BLaER1 (cell line): ENCODE data around the gene IGSF3.
"Not testable (repeated sequence)": the region's sequence is repeated elsewhere in the genome, so short reads cannot be mapped to it uniquely, and the experiment has no call there.

ENCODE experiments used
- H3K27ac ChIP-seq: shearing (Covaris generic); formaldehyde crosslinking; 2 replicates; pipeline ENCODE4 v1.8.1; 2022
- H3K27me3 ChIP-seq: shearing (Covaris generic); formaldehyde crosslinking; 2 replicates; pipeline ENCODE4 v1.8.1; 2022
- H3K36me3 ChIP-seq: shearing (Covaris generic); formaldehyde crosslinking; 2 replicates; pipeline ENCODE4 v1.8.1; 2022
- H3K4me1 ChIP-seq: shearing (Covaris generic); formaldehyde crosslinking; 2 replicates; pipeline ENCODE4 v1.8.1; 2022
- H3K4me2 ChIP-seq: shearing (Covaris generic); formaldehyde crosslinking; 2 replicates; pipeline ENCODE4 v1.8.1; 2022
- H3K4me3 ChIP-seq: shearing (Covaris generic); formaldehyde crosslinking; 2 replicates; pipeline ENCODE4 v1.8.1; 2022
- H3K9ac ChIP-seq: shearing (Covaris generic); formaldehyde crosslinking; 2 replicates; pipeline ENCODE4 v1.8.1; 2022
- H3K9me3 ChIP-seq: shearing (Covaris generic); formaldehyde crosslinking; 2 replicates; pipeline ENCODE4 v1.8.1; 2022
- H4K20me1 ChIP-seq: shearing (Covaris generic); formaldehyde crosslinking; 2 replicates; pipeline ENCODE4 v1.8.1; 2022

The IGSF3 gene

DNA sequence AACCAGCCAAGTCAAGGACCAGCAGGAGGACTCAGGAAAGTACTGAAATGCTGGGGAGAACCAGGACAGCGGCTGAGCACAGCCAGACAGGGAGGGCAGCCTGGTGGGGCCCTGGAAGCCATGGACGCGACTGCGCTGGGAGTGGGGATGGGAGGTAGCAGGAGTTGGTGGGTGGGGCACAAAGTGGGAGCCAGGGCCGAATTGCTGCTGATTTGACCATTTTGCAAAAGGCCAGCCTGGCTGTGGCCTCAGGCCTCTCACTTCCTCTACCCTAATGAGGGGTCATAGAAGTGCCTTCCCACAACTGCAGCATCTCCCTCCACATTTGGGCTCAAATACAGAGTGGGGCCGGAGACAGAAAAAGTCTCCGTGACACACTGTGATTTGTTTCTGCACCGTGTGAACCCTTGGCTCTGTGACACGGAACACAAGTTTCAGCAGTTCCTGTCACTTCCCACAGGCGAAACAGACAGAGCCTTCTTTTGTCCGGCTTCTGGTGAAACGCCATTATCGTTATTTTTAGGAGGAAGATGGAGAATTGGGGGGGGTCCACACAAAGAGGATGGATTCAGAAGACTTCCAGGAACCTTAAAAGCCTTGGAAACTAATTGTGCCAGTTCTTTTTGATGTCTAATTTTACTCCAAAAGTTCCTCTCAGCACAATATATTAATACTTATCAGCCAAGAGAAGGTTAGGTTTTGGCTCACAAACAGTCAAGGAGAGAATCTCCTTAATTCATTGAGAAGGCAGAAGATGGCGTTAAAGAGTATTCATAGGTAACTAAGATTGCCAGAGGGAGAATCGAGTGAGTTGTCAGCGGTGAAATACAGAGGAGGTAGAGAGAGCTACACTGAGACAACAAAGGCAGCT, 21.5 kb downstream of the IGSF3 start:
- not testable (repeated sequence) for H4K20me1 ChIP-seq, H3K9me3 ChIP-seq, H3K27me3 ChIP-seq, H3K4me2 ChIP-seq, H3K27ac ChIP-seq, H3K4me3 ChIP-seq, H3K4me1 ChIP-seq, H3K9ac ChIP-seq
- H3K36me3 ChIP-seq: peaks cover 17% of the 10 kb centered on the region; the same call in 1 of the 2 replicates

DNA sequence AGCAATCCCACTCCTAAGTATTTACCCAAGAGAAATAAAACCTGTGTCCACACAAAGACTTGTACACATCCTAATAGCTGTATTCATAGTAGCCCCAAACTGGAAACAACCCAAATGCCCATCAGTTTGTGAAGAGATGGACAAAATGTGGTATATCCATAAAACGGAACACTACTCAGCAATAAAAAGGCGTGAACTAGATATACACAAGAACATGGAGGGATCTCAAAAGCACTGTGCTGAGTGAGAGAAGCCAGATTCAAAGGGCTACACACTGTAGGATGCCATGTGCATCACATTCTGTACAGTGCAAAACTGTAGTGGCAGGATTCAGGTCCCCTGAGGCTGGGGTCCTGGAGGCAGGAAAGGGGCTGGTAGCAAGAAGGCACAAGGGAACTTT, 22.5 kb downstream of the IGSF3 start:
- not testable (repeated sequence) for H3K9ac ChIP-seq, H3K27me3 ChIP-seq, H3K36me3 ChIP-seq, H3K27ac ChIP-seq, H3K4me3 ChIP-seq, H4K20me1 ChIP-seq, H3K4me1 ChIP-seq, H3K4me2 ChIP-seq, H3K9me3 ChIP-seq

DNA sequence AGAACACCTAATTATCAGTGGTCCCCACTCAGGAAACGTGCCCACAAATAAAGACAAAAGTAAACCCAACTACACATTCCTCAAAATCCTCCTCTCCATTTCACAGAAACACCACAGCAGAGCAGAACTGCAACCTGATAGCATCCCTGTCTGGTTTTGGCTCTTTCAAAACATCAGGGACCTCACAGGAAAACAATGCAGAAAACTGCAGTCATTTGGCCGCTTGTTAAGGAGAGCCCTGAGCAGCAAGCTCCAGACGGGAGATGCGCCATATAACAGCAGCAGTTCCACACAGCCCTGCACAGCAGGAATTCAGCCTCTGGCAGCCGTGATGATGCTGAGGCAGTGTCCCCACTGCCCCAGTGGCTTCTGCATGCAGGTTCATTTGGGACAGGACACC, 23.4 kb downstream of the IGSF3 start:
- not testable (repeated sequence) for H3K4me2 ChIP-seq, H4K20me1 ChIP-seq, H3K4me1 ChIP-seq, H3K27me3 ChIP-seq, H3K36me3 ChIP-seq, H3K9me3 ChIP-seq, H3K27ac ChIP-seq, H3K4me3 ChIP-seq, H3K9ac ChIP-seq

DNA sequence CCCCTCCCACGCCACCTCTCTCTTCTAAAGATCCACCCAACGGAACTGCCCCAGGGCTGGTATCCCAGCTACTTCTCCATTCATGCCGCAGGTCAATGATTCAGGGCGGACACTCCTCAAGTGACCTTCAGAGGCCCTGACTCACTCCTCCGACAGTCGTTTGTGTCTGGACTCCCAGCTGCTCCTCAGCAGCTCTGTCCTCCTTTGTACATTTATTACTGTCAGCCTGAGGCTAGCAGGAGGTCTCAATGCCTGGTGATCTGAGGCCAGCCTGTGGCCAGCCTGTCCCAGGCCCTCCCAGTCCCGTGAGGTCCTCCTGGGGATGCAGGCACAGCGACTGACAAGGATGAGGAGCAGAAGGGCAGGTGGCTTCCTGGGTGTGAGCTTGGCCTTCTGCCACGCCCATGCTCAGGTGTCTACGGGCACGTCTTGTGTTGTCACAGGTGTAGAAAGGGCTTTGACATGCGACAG, 24.2 kb downstream of the IGSF3 start:
- H3K27me3 ChIP-seq, H3K27ac ChIP-seq, H3K4me1 ChIP-seq, H3K9me3 ChIP-seq, H3K4me2 ChIP-seq, H3K9ac ChIP-seq, H3K4me3 ChIP-seq, H4K20me1 ChIP-seq: not testable (repeated sequence)
- peaks cover 13% of the 10 kb centered on the region; the same call in 1 of the 2 replicates for H3K36me3 ChIP-seq

DNA sequence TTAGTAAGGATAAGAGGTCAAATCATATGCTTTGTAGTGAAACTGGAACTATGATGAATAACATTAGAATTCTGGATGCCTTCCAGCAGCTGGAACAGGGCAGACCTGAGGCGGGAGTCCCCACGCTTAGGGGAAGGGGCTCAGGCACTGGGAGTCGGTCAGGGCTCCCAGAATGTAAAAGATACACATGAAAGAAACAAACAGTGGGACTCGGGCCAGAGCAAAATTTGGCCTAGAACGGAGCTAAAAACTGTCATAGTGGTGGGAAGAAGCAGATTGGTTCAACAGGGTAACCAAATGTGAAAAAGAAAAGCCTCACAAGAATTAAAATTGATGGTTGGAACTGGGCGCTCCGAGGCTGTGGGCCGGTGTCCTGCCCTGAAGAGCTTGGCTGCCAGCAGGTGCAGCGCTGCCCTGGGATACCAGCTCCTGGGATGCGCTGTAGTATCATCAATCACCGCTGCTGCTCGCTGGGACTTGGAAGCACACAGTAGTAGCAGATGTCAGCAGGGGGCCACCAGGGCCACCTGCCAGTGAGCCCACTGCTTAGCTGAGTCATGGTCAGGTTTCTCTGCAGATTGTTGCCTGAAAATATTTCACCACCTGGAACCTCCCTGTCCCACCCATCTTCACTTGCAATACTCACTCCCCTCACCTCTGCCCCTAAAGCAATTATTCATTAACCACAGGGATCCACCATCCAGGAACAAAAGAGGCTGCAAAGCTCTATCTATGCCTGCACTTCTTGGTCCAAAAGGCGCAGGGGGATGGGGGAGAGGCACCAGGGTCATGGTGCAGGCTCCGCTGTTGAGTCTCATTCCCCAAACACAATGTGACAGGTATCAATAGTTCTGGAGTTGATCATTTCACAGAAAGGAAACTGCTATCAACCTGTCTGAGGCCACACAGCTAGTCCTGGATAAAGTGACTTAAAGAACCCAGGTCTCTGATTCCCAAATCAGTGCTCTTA, 24.9 kb downstream of the IGSF3 start:
- peaks cover 13% of the 10 kb centered on the region; the same call in 1 of the 2 replicates for H3K36me3 ChIP-seq
- not testable (repeated sequence) for H3K4me1 ChIP-seq, H3K4me3 ChIP-seq, H3K9ac ChIP-seq, H4K20me1 ChIP-seq, H3K27ac ChIP-seq, H3K9me3 ChIP-seq, H3K27me3 ChIP-seq, H3K4me2 ChIP-seq

DNA sequence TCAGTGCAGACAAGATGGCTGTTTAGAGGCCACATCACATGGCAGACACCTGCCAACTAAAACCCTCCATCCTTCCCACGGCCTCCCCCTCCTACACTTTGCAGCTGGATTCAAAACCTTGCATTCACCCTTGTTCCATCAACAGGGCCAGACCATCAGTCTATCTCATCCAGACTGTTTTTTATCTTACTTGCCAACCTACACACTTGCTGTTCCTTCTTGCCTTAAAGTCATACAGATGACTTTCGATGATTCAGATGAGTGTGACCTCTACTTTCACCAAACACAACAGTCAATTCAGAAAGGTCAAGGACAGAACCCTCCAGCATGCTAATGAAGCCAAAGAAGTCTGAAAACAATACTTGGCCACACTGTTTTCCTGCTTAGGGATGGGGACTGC, 29.9 kb downstream of the IGSF3 start:
- not testable (repeated sequence) for H3K9ac ChIP-seq, H4K20me1 ChIP-seq, H3K27me3 ChIP-seq, H3K4me1 ChIP-seq, H3K27ac ChIP-seq, H3K4me3 ChIP-seq, H3K36me3 ChIP-seq, H3K9me3 ChIP-seq, H3K4me2 ChIP-seq

DNA sequence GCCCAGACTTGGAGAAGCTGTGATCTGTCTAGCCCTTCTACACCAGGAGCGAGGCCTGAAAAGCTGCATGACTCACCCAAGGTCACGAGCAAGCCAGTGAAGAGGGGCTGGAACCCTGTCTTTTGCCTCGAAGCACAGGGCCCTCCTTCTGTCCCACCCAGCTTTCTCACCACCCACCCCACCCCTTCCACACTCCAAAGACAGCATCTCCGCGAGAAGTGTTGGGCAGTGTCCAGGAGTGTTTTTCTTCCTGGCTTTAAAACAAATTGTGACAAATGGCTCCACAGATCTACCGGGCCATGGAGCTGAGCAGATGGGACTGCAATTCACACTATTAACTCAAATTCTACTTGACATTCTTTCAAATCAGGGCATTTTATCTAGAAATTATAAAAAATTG, 30.9 kb downstream of the IGSF3 start:
- not testable (repeated sequence) for H3K27ac ChIP-seq, H3K4me1 ChIP-seq, H3K4me3 ChIP-seq, H3K9me3 ChIP-seq, H3K9ac ChIP-seq, H4K20me1 ChIP-seq, H3K36me3 ChIP-seq, H3K27me3 ChIP-seq, H3K4me2 ChIP-seq

DNA sequence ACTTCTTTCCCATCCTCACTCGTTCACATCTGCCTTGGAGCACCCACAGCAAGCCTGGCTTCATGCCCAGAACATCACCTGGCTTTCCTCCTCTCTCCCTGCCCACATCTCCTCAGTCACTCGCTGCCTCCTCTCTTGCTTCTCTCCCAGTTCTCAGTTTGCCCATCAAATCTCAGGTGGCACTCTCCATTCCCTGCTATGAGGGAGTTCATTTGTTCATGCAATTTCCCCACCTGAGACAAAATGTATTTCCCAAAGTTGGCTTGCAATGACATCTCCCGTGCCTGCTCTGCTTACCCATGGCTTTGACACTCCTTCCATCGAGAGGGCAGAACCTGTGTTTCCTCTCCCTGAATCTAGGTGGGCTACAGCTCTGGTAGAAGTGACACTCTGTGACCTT, 33.1 kb downstream of the IGSF3 start:
- H3K27me3 ChIP-seq, H3K36me3 ChIP-seq, H3K4me3 ChIP-seq, H4K20me1 ChIP-seq, H3K9me3 ChIP-seq, H3K4me1 ChIP-seq, H3K4me2 ChIP-seq, H3K9ac ChIP-seq, H3K27ac ChIP-seq: not testable (repeated sequence)

DNA sequence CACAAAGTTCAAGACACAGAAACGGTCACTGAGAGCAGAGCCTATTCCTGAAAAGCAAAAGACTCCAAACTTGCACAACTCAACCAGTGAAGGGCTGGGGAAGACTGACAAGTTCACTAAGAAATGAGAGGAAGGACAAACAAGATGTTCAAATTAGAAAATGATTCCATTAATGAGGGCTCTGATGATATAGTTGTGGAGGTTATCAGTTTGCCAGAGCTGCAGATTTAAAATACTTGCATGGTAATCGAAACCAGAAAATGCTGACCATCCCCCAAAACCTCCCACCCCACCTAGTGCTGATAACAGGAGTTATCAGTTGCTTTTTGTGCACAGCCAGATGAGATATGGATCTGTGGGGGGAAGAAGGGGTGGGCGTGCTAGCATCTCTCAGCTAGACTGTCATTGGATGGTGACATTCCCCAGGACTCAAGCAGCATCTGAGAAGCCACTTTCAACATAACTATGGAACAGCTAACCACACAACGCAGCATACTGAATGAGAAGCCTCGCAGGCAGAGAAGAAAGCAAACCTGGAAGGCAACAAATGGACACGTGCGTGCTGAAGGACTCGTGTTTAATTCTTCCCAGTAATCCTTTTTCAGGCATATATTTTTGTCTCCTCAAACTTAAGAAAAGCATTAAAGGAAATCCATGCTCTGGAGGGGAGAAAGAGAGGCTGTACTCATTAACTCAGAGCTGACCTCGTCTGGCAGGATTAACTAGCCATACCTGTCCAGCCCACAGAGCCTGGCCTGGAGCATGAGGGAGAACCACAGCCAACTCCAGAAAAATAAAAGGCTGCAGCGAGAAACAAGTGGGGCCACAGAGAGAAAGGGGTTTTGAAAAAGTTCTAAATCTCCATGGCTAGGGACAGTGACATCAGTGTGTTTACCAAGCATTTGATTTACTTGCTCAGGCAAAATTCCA, 35.3 kb downstream of the IGSF3 start:
- not testable (repeated sequence) for H3K4me3 ChIP-seq, H4K20me1 ChIP-seq, H3K36me3 ChIP-seq, H3K4me2 ChIP-seq, H3K4me1 ChIP-seq, H3K27ac ChIP-seq, H3K9ac ChIP-seq, H3K27me3 ChIP-seq, H3K9me3 ChIP-seq

DNA sequence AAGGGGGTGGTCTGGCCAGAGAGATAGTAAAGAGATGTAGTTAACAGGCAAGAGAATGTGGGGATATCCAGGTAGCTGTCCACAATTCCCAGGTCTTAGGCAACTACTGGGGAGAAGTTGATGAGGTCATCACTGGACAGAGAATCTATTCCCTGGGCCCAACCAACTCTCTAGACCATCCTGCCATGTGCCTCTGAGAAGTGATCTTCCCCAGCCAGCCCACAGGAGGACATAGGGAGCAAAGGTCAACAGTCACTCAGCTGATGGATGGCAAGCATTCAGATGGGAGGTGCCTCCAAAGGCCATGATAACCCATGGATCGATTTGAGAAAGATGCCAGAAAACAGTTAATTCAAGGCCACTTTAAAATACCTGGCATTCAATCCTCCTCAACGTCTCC, 36.0 kb downstream of the IGSF3 start:
- not testable (repeated sequence) for H3K36me3 ChIP-seq, H3K27me3 ChIP-seq, H4K20me1 ChIP-seq, H3K27ac ChIP-seq, H3K4me1 ChIP-seq, H3K4me3 ChIP-seq, H3K9ac ChIP-seq, H3K4me2 ChIP-seq, H3K9me3 ChIP-seq

DNA sequence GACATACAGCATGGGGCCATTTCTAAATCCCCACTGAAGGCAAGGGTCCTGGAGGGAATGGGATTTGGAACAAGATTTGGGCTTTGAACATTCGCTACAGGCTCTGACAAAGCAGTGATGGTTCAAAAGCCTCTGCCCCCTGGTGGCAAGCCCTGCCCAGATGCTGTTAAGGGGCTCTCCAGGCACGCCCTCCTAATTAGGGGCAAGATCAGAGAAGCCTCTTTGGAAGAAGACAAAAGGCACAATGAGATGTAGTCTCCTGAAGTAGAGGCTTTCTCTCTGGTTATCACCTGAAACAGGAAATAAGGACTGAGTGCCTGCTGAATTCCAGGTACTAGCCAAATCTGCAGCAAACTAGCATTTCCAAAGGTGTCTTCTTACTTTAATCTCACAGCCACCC, 37.5 kb downstream of the IGSF3 start:
- 0 out of 2 replicates have a peak, but pooled peaks cover 10% of the 10 kb centered on the region for H4K20me1 ChIP-seq
- not testable (repeated sequence) for H3K4me3 ChIP-seq, H3K27ac ChIP-seq, H3K4me1 ChIP-seq, H3K4me2 ChIP-seq, H3K36me3 ChIP-seq, H3K27me3 ChIP-seq, H3K9ac ChIP-seq, H3K9me3 ChIP-seq

DNA sequence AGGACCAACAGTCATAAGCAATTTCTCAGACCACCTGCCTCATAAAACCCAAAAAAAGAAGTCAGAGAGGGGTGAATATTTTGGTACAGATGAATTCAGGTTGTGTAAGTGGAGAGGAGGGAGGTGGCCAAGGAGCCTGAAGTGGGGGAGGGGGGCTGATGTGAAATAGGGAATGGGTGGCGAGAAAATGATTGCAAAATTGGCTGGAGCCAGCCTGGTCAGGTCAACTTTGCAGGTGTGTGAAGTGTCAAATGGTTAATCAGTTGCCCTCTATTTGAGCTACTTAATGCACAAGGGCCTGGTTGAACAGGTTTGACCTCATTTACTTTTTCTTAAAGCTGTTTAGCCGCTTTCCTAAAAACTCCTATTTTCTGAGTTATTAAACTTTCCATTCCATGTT, 38.1 kb downstream of the IGSF3 start:
- H3K4me2 ChIP-seq, H3K27ac ChIP-seq, H3K4me1 ChIP-seq, H3K9ac ChIP-seq, H3K27me3 ChIP-seq, H3K4me3 ChIP-seq, H3K9me3 ChIP-seq, H3K36me3 ChIP-seq: not testable (repeated sequence)
- 0 out of 2 replicates have a peak, but pooled peaks cover 10% of the 10 kb centered on the region for H4K20me1 ChIP-seq
